ENCODE results near the gene MED8. TPM values are rescaled to one million over a fixed set of nuclear protein-coding genes. Genes with fewer than 3 reads are reported as not detected.

The MED8 gene
- total RNA-seq, 1 experiment from 2014 or later, result 36.7 TPM

DNA sequence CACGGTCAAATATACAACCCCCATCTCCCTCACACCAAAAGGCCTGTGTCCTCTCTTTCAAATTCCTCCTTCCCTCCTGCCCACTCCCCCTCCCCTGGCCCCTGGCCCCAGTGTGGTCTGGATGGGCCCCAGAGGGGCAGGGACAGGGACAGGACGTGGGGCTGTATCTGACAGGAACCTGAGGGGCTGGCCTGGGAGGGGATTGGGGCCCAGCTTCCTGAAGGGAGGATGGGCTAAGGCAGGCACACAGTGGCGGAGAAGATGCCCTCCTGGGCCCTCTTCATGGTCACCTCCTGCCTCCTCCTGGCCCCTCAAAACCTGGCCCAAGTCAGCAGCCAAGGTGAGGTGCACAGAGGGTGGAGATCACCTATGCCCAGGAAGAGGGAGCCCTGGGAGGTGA lies 52.0 kb downstream of the MED8 start, which contains the start of gene MPL:
TSS of gene MPL (plus strand) at position 231 of the 400 bp plus-strand sequence. CDS start at position 262, 31 bp downstream.
- Histone ChIP-seq H3K27me3 (replicated peaks; ENCODE audit: insufficient read depth, low read depth, low read length, poor library complexity) (no peaks in the 10 kb centered on the region), H3K36me3 (ENCODE audit: insufficient read depth, low read length, poor library complexity, severe bottlenecking) (no peaks in the 10 kb centered on the region), H3K4me3 (ENCODE audit: low read depth, low read length, poor library complexity, severe bottlenecking) (no peak within 1 kb of the TSS), H3K4me1 (ENCODE audit: insufficient read depth, low read length, poor library complexity, severe bottlenecking) (no peaks in the 10 kb centered on the region), H3K27ac (ENCODE audit: low read depth, low read length, poor library complexity, severe bottlenecking) (no peak within 1 kb of the TSS), H3K9me3 (ENCODE audit: low read depth, low read length, poor library complexity, severe bottlenecking) (no peaks in the 10 kb centered on the region)
- ChIA-PET POLR2A (ENCODE audit: low non-redundant PET) (no interaction called here), CTCF (no interaction called here)
- TF ChIP-seq, protein P1, sequence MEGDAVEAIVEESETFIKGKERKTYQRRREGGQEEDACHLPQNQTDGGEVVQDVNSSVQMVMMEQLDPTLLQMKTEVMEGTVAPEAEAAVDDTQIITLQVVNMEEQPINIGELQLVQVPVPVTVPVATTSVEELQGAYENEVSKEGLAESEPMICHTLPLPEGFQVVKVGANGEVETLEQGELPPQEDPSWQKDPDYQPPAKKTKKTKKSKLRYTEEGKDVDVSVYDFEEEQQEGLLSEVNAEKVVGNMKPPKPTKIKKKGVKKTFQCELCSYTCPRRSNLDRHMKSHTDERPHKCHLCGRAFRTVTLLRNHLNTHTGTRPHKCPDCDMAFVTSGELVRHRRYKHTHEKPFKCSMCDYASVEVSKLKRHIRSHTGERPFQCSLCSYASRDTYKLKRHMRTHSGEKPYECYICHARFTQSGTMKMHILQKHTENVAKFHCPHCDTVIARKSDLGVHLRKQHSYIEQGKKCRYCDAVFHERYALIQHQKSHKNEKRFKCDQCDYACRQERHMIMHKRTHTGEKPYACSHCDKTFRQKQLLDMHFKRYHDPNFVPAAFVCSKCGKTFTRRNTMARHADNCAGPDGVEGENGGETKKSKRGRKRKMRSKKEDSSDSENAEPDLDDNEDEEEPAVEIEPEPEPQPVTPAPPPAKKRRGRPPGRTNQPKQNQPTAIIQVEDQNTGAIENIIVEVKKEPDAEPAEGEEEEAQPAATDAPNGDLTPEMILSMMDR (conservative IDR thresholded peaks at IDR 0.05; ENCODE audit: low read depth, low read length), result no peak
- TF ChIP-seq EZH2 (IDR thresholded peaks at IDR 0.05; ENCODE audit: borderline replicate concordance, low read depth, low read length, poor library complexity, severe bottlenecking), result no peak
- no TSS peak for BruUV-seq (replicated peaks)
- DNase-seq (ENCODE audit: low spot score), result no peak
- intact Hi-C loops (cut with micrococcal nuclease; ENCODE audit: unreplicated experiment), result no loop called here

DNA sequence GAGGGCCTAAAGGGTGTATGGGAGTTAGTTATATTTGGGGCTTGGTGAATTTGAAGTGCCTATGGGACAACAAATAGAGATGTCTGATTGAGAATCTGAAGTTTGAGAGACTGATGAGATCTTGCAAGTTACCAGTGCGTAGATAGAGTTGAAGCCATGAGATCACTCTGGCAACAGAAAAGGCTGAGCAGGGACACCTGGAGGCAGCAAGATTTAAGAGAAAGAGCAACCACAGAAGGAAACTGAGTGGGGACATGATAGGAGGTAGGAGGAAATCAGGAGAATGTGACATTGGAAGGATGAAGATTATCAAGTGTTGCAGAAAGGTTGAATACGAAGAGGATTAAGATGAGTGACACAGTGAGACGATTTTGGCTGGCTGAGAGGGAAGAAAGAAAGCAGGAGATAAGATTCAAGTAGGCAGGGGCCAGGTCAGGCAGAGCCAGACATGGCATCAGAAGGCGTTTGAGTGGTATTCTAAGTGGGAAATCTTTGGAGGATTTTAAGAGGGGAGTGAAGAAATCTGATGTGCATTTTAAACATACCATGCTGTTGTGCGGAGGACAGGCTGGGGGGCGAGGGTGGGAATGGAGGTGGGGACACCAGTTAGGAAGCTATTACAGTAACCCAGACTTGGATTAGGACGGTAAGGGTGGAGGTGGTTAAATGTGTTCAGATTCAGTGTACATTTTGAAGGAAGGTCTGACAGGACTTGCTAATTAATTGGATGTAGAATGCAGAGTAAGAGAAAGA lies 55.0 kb downstream of the MED8 start:
- no peak for TF ChIP-seq EZH2 (IDR thresholded peaks at IDR 0.05; ENCODE audit: borderline replicate concordance, low read depth, low read length, poor library complexity, severe bottlenecking)
- TF ChIP-seq, protein P1 (conservative IDR thresholded peaks at IDR 0.05; ENCODE audit: low read depth, low read length), result no peak
- H3K36me3 ChIP-seq (ENCODE audit: insufficient read depth, low read length, poor library complexity, severe bottlenecking), result no peaks in the 10 kb centered on the region
- H3K9me3 ChIP-seq (ENCODE audit: low read depth, low read length, poor library complexity, severe bottlenecking), result no peaks in the 10 kb centered on the region
- H3K27me3 ChIP-seq (replicated peaks; ENCODE audit: insufficient read depth, low read depth, low read length, poor library complexity), result no peaks in the 10 kb centered on the region
- H3K4me1 ChIP-seq (ENCODE audit: insufficient read depth, low read length, poor library complexity, severe bottlenecking), result peaks cover 7% of the 10 kb centered on the region
- no peak overlapping the region for H3K4me3 ChIP-seq (ENCODE audit: low read depth, low read length, poor library complexity, severe bottlenecking)
- DNase-seq (ENCODE audit: low spot score), result no peak
- BruUV-seq (replicated peaks), result no TSS peak
- ChIA-PET POLR2A (ENCODE audit: low non-redundant PET) (no interaction called here), CTCF (no interaction called here)
- H3K27ac ChIP-seq (ENCODE audit: low read depth, low read length, poor library complexity, severe bottlenecking), result no peak overlapping the region
- intact Hi-C loops (cut with micrococcal nuclease; ENCODE audit: unreplicated experiment), result loop anchor here (5.0 kb wide), 1 partner anchor 87 kb away; no protein-coding TSS in a partner anchor

Small RNAs within 50 kb of the gene (microRNA-seq; reads per million reads assigned to microRNA genes)
- 3.0 reads per million, percentile 6 among the genes with 10 or more reads in this experiment for gene MIR6734

Other genes starting within 250 kb of the MED8 start
- gene EBNA1BP2, start 217.5 kb downstream of the MED8 start, total RNA-seq (2021), result 145 and 169 TPM in 2 replicates
- gene CFAP57, start 217.5 kb downstream of the MED8 start, total RNA-seq (2021), result 0.20 and 0.73 TPM in 2 replicates
- gene TMEM125, start 119.8 kb downstream of the MED8 start, total RNA-seq (2021), result not detected in 2 replicates
- gene C1orf210, start 104.2 kb downstream of the MED8 start, total RNA-seq (2021), result not detected in 2 replicates
- not detected in 2 replicates for gene TIE1, start 88.8 kb downstream of the MED8 start, total RNA-seq (2021)
- gene MPL, start 52.0 kb downstream of the MED8 start, total RNA-seq (2021), result not detected in 2 replicates
- gene CDC20, start 30.8 kb downstream of the MED8 start, total RNA-seq (2021), result 296 and 309 TPM in 2 replicates
- 47.4 and 53.7 TPM in 2 replicates for gene ELOVL1, start 21.8 kb downstream of the MED8 start, total RNA-seq (2021)
- 27.9 and 34.6 TPM in 2 replicates for gene SZT2, start 99 bp upstream of the MED8 start, total RNA-seq (2021)
- gene HYI, start 64.1 kb upstream of the MED8 start, total RNA-seq (2021), result 14.8 and 19.8 TPM in 2 replicates
- gene PTPRF, start 141.1 kb upstream of the MED8 start, total RNA-seq (2021), result 110 and 118 TPM in 2 replicates

All from A673 (cell line).